H9 (cell line): ENCODE results near the gene ZFAND5. TPM values are rescaled to one million over a fixed set of nuclear protein-coding genes. Genes with fewer than 3 reads are reported as not detected.

Experiments used
- DNase-seq: peaks from one replicate; pipeline ENCODE4 v3.0.0-alpha.2; 2017
- H2AFZ ChIP-seq: one replicate; pipeline ENCODE4 v1.6.1; 2013; ENCODE audit warnings: mild to moderate bottlenecking, low read length, control low read depth, moderate library complexity
- H2AK5ac ChIP-seq: 2 replicates; pipeline ENCODE4 v1.6.1; 2013; ENCODE audit warnings: low read length, control low read depth, mixed read lengths; ENCODE audit not compliant: insufficient read length
- H2BK120ac ChIP-seq: one replicate; pipeline ENCODE4 v1.6.1; 2013; ENCODE audit warnings: low read depth, mild to moderate bottlenecking, low read length, control low read depth, inconsistent platforms; ENCODE audit not compliant: poor library complexity, severe bottlenecking
- H2BK12ac ChIP-seq: 2 replicates; pipeline ENCODE4 v1.6.1; 2013; ENCODE audit warnings: low read length, control low read depth, mixed read lengths, low read depth; ENCODE audit not compliant: insufficient read length
- H2BK15ac ChIP-seq: 2 replicates; pipeline ENCODE4 v1.6.1; 2013; ENCODE audit warnings: low read depth, low read length, control low read depth
- H2BK20ac ChIP-seq: one replicate; pipeline ENCODE4 v1.6.1; 2013; ENCODE audit warnings: low read depth, mild to moderate bottlenecking, low read length, control low read depth, inconsistent platforms; ENCODE audit not compliant: poor library complexity, severe bottlenecking
- H2BK5ac ChIP-seq: 2 replicates; pipeline ENCODE4 v1.6.1; 2013; ENCODE audit warnings: low read length, control low read depth, mixed read lengths; ENCODE audit not compliant: insufficient read length
- H3K14ac ChIP-seq: 2 replicates; pipeline ENCODE4 v1.6.1; 2013; ENCODE audit warnings: low read length, control low read depth; ENCODE audit not compliant: insufficient read depth
- H3K18ac ChIP-seq: 2 replicates; pipeline ENCODE4 v1.6.1; 2013; ENCODE audit warnings: low read depth, mild to moderate bottlenecking, mixed read lengths, low read length, control low read depth; ENCODE audit not compliant: insufficient read length
- H3K23ac ChIP-seq: 2 replicates; pipeline ENCODE4 v1.6.1; 2013; ENCODE audit warnings: low read length, control low read depth, mixed read lengths, low read depth; ENCODE audit not compliant: insufficient read length
- H3K23me2 ChIP-seq: 2 replicates; pipeline ENCODE4 v1.6.1; 2013; ENCODE audit warnings: low read depth, mild to moderate bottlenecking, mixed read lengths, low read length, control low read depth; ENCODE audit not compliant: insufficient read length, poor library complexity, severe bottlenecking
- H3K27ac ChIP-seq: 2 replicates; pipeline ENCODE4 v1.5.1; 2013; ENCODE audit warnings: low read length, control low read depth, mixed read lengths, low read depth; ENCODE audit not compliant: insufficient read length
- H3K27me3 ChIP-seq: 2 replicates; pipeline ENCODE4 v1.6.1; 2013; ENCODE audit warnings: low read length, control low read depth, inconsistent platforms; ENCODE audit not compliant: insufficient read depth
- H3K4ac ChIP-seq: 2 replicates; pipeline ENCODE4 v1.6.1; 2013; ENCODE audit warnings: low read depth, mild to moderate bottlenecking, control low read depth, inconsistent platforms, low read length, moderate library complexity
- H3K4me1 ChIP-seq: 2 replicates; pipeline ENCODE4 v1.6.1; 2013; ENCODE audit warnings: low read length, control low read depth, inconsistent platforms; ENCODE audit not compliant: insufficient read depth
- H3K4me2 ChIP-seq: 2 replicates; pipeline ENCODE4 v1.6.1; 2013; ENCODE audit warnings: low read length, control low read depth, mixed read lengths; ENCODE audit not compliant: insufficient read length, insufficient read depth
- H3K56ac ChIP-seq: 2 replicates; pipeline ENCODE4 v1.6.1; 2013; ENCODE audit warnings: low read depth, mild to moderate bottlenecking, mixed read lengths, low read length, control low read depth; ENCODE audit not compliant: insufficient read length
- H3K79me1 ChIP-seq: 2 replicates; pipeline ENCODE4 v1.6.1; 2013; ENCODE audit warnings: low read depth, mild to moderate bottlenecking, moderate library complexity, low read length, control low read depth, inconsistent platforms; ENCODE audit not compliant: insufficient read depth, poor library complexity, severe bottlenecking
- H3K79me2 ChIP-seq: 2 replicates; pipeline ENCODE4 v1.6.1; 2013; ENCODE audit warnings: low read length, control low read depth, inconsistent platforms; ENCODE audit not compliant: insufficient read depth
- H3K9ac ChIP-seq: 2 replicates; pipeline ENCODE4 v1.6.1; 2013; ENCODE audit warnings: low read length, control low read depth, mixed read lengths; ENCODE audit not compliant: insufficient read length; ENCODE audit errors: extremely low read depth
- H3K9me3 ChIP-seq: one replicate; pipeline ENCODE4 v1.6.1; 2013; ENCODE audit warnings: low read depth, low read length, inconsistent platforms; ENCODE audit not compliant: control insufficient read depth
- H3T11ph ChIP-seq: one replicate; pipeline ENCODE4 v1.6.1; 2013; ENCODE audit warnings: mild to moderate bottlenecking, low read length, control low read depth, inconsistent platforms
- H4K20me1 ChIP-seq: one replicate; pipeline ENCODE4 v1.6.1; 2013; ENCODE audit not compliant: control insufficient read depth, insufficient read length, insufficient read depth
- H4K5ac ChIP-seq: 2 replicates; pipeline ENCODE4 v1.6.1; 2013; ENCODE audit warnings: low read depth, mild to moderate bottlenecking, mixed read lengths, low read length, control low read depth; ENCODE audit not compliant: insufficient read length
- H4K8ac ChIP-seq: replicated peaks from 2 replicates; pipeline ENCODE4 v1.6.1; 2013; ENCODE audit warnings: low read length, control low read depth, mixed read lengths, low read depth; ENCODE audit not compliant: insufficient read length
- H4K91ac ChIP-seq: 2 replicates; pipeline ENCODE4 v1.6.1; 2013; ENCODE audit warnings: low read depth, mild to moderate bottlenecking, moderate library complexity, mixed read lengths, low read length, control low read depth; ENCODE audit not compliant: insufficient read length
- H3K27ac Mint-ChIP-seq, 3 experiments: 2 replicates in 2 of 3; 3 replicates in 1 of 3; pipeline ENCODE4 v1.8.0; 2020 to 2021; ENCODE audit warnings: mixed read lengths in 3 of 3, mild to moderate bottlenecking in 1 of 3, moderate library complexity in 1 of 3
- H3K27me3 Mint-ChIP-seq: 2 replicates; pipeline ENCODE4 v1.8.0; 2021; ENCODE audit warnings: low read depth, mild to moderate bottlenecking, moderate library complexity, mixed read lengths
- H3K36me3 Mint-ChIP-seq, 3 experiments: 2 replicates in 2 of 3; 3 replicates in 1 of 3; pipeline ENCODE4 v1.8.0; 2020 to 2021; ENCODE audit warnings: low read depth in 3 of 3, mixed read lengths in 3 of 3; ENCODE audit not compliant: insufficient read depth in 1 of 3
- H3K4me1 Mint-ChIP-seq, 2 experiments: 2 replicates each; pipeline ENCODE4 v1.8.0; 2020; ENCODE audit warnings: mixed read lengths in 2 of 2
- H3K4me3 Mint-ChIP-seq, 2 experiments: 2 replicates in 1 of 2; 3 replicates in 1 of 2; pipeline ENCODE4 v1.8.0; 2020 to 2021; ENCODE audit warnings: mild to moderate bottlenecking in 2 of 2, mixed read lengths in 2 of 2, moderate library complexity in 1 of 2
- H3K9me3 Mint-ChIP-seq, 2 experiments: 2 replicates in 1 of 2; 3 replicates in 1 of 2; pipeline ENCODE4 v1.8.0; 2020; ENCODE audit warnings: mild to moderate bottlenecking in 2 of 2, mixed read lengths in 2 of 2, moderate library complexity in 1 of 2
- CTCF ChIP-seq: fragments of 200-600 bp; sonication (generic); conservative IDR thresholded peaks from 3 replicates; pipeline ENCODE4 v1.8.0; 2021; ENCODE audit warnings: antibody characterized with exemption, mild to moderate bottlenecking
- WGBS: extraction: QIAGEN DNeasy Blood & Tissue Kit; methylation state at CpG from one replicate; pipeline ENCODE4 v1.1.7; 2013; ENCODE audit warnings: missing lambda C conversion rate, low lambda C conversion rate, mixed read lengths; ENCODE audit not compliant: insufficient read length; ENCODE audit errors: extremely low coverage; 5-methylcytosine and 5-hydroxymethylcytosine counted together
- total RNA-seq: library from RNA; stranded (reverse); gene quantifications from 2 replicates; pipeline ENCODE4 v1.2.1, GENCODE V29; 2021

The ZFAND5 gene
- total RNA-seq, 1 experiment from 2014 or later: 304 TPM

- Histone ChIP-seq H2BK20ac (no peak overlapping the region), H3K23me2 (peaks cover 13% of the 10 kb centered on the region), H2BK5ac (no peak overlapping the region), H2BK120ac (no peak overlapping the region), H3K14ac (peak overlapping the region; percentile 95), H3K79me2 (peaks cover 50% of the 10 kb centered on the region), H2BK15ac (no peak overlapping the region), H3K27me3 (no peaks in the 10 kb centered on the region), H3K79me1 (peaks cover 4% of the 10 kb centered on the region), H3K56ac (no peak overlapping the region), H3K27ac (no peak overlapping the region), H2BK12ac (no peak overlapping the region), H3T11ph (no peak overlapping the region), H3K18ac (peak overlapping the region; percentile 94), H4K91ac (no peak overlapping the region), H3K9me3 (no peaks in the 10 kb centered on the region), H2AK5ac (no peak overlapping the region), H2AFZ (no peak overlapping the region), H3K4me1 (no peaks in the 10 kb centered on the region), H3K4me2 (peak overlapping the region; percentile 66), H4K20me1 (no peaks in the 10 kb centered on the region), H3K4ac (no peak overlapping the region; the same call in 1 of the 2 replicates), H4K8ac (no peak overlapping the region), H3K9ac (peak overlapping the region; percentile 99), H3K23ac (no peak overlapping the region), H4K5ac (no peak overlapping the region)
- no peak for TF ChIP-seq CTCF
- Mint-ChIP-seq H3K27ac (peak overlapping the region; percentile 89 to 97 (median 95)), H3K4me1 (peaks cover 41% of the 10 kb centered on the region in 2 experiments), H3K4me3 (peak overlapping the region; percentile 85 to 95), H3K27me3 (no peaks in the 10 kb centered on the region), H3K36me3 (peaks cover 29 to 50% (median 48%) of the 10 kb centered on the region in 3 experiments), H3K9me3 (peaks cover 2% of the 10 kb centered on the region in 2 experiments; a peak in 1 of 5 replicates)
- DNase-seq: peak; percentile 33
- no CpG with 5 or more reads among the region's 73 CpGs for WGBS
Measured at GRCh38 chr9:72363908-72364678, 915 bp downstream of the ZFAND5 start.
